ELF-1 (cell line): ENCODE results near the gene MORC3.
"Not testable (repeated sequence)": the region's sequence is repeated elsewhere in the genome, so short reads cannot be mapped to it uniquely, and the experiment has no call there.

Experiments
- DNase-seq: peaks from one replicate; pipeline ENCODE4 v3.0.0-alpha.2; 2016; ENCODE audit warnings: low read depth, low spot score

Gene MORC3, protein sequence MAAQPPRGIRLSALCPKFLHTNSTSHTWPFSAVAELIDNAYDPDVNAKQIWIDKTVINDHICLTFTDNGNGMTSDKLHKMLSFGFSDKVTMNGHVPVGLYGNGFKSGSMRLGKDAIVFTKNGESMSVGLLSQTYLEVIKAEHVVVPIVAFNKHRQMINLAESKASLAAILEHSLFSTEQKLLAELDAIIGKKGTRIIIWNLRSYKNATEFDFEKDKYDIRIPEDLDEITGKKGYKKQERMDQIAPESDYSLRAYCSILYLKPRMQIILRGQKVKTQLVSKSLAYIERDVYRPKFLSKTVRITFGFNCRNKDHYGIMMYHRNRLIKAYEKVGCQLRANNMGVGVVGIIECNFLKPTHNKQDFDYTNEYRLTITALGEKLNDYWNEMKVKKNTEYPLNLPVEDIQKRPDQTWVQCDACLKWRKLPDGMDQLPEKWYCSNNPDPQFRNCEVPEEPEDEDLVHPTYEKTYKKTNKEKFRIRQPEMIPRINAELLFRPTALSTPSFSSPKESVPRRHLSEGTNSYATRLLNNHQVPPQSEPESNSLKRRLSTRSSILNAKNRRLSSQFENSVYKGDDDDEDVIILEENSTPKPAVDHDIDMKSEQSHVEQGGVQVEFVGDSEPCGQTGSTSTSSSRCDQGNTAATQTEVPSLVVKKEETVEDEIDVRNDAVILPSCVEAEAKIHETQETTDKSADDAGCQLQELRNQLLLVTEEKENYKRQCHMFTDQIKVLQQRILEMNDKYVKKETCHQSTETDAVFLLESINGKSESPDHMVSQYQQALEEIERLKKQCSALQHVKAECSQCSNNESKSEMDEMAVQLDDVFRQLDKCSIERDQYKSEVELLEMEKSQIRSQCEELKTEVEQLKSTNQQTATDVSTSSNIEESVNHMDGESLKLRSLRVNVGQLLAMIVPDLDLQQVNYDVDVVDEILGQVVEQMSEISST

GRCh38 chr21:36319767-36320420, at the start of gene MORC3:
Gene MORC3, plus strand, starts transcription at chr21:36320197. Its CDS starts 68 bp downstream, at chr21:36320265.
- peak; percentile 100 for DNase-seq

- not testable (repeated sequence) for DNase-seq
Observed at GRCh38 chr21:36270786-36271695, 49.0 kb upstream of the MORC3 start.

- DNase-seq = no peak
Observed at GRCh38 chr21:36274128-36274527, 45.9 kb upstream of the MORC3 start.

- DNase-seq = no peak
Observed at GRCh38 chr21:36282568-36283230, 37.3 kb upstream of the MORC3 start.

- not testable (repeated sequence) for DNase-seq
Observed at GRCh38 chr21:36283231-36283622, 36.8 kb upstream of the MORC3 start.

DNA sequence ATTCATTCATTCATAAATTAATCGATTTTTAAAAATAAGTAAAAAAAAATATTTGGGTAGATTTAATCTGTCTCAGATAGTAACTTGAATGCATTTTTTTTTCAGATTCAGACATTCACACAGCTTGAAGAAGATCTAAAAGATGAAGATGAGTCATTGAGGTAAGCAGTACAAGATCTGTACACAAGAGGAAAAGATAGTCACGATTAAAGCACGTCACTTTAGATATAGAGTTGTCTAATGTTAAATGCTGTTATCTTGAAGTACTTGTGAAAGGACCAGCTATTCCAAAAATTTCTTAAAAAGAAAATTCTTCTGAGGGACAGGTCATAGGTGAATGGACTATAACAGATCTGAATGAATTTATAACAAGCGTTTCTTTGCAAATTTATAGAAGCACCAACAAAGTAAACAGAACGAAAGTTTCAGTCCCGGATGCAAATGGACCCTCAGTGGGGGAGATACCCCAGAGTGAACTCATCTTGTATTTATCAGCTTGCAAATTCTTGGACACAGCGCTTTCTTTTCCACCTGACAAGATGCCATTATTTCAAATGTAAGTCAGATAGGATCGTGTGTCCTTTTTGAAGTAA, 31.2 kb upstream of the MORC3 start:
- no peak for DNase-seq

DNA sequence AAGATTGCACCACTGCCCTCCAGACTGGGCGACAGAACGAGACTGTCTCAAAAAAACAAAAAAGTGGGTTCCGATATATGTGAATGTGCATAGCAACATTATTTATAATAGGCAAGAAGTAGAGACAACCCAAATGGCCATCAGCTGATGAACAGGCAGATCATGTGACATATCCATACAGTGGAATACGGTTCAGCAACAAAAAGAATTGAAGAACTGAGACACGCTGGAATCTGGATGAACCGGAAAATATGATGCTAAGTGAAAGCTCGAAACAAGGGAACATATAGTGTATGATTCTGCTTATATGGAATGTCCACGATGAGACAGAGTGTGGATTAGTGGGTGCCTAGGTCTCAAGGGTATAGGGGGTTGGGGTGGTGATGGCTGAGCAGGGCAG, 28.5 kb upstream of the MORC3 start:
- DNase-seq = no peak

DNA sequence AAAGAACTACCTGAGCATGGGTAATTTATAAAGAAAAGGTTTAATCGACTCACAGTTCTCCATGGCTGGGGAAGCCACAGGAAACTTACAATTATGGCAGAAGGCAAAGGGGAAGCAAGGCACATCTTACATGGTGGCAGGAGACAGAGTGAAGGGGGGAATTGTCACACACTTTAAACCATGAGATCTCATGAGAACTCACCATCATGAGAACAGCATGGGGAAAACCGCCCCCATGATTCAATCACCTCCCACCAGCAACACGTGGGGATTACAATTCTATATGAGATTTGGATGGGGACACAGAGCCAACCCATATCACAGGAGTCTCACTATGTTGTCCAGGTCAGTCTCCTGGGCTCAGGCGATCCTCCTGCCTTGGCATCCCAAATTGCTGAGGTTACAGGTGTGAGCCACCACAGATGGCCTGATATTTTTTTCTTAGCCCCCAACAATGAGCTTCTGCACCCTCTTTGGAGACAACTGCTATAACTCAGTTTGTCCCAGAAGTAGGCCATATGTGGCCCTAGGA, 22.5 kb upstream of the MORC3 start:
- no peak for DNase-seq

DNA sequence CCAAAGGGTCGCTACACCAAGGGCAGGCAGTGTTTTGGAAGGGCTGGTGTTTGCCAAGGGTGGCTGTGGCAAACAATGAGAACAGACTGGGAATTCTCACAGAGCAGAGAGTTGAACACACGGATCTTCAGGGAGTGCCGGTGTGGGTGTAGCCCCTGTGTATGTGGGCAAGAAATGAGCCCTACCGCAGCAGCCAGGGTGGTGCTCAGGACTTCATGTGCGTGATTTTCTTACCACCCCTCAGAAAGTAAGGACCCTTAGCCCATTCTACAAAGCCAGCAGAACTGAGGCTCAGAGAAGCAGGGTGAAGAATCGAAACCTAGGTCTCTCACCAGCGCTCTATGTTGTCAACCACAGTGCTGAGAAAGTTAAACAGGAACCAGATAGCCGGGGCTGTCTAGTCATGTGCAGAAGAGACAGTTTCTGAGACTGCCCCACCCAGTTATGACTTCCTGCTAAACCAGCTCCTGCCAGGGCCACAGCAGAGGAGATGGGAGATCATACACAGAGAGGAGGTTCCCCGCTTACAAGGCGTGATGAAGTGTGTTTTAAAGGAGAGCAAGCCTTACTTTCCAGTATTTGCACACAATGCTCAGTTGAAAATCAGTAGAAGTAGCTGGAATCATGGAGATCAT, 21.9 kb upstream of the MORC3 start:
- DNase-seq = no peak

DNA sequence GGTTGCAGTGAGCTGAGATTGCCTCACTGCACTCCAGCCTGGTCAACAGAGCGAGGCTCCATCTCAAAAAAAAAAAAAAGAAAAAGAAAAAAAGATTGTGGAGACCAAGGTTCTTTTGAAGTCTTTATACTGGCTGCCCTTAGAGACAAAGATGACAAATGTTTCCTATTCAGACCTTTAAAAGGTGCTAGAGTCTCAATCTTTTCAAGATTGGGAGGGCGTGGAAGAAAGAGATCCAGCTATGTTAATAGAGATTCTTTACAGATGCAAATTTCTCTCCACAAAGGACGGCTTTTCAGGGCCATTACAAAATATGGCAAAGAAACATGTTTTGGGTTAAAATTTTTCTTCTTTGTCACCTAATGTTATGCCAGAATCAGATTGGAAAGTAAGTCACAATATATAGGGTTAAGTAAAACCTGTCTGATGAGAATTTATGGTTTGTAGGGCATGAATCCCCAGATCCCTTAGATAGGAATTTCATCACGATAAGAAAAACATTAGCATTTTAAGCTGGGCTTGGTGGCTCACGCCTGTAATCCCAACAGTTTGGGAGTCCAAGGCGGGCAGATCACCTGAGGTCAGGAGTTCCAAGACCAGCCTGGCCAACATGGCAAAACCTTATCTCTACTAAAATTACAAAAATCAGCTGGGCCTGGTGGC, 13.0 kb upstream of the MORC3 start:
- peak; percentile 47 for DNase-seq

GRCh38 chr21:36310016-36310415, 10.0 kb upstream of the MORC3 start:
- no peak for DNase-seq

GRCh38 chr21:36313446-36313845, 6.6 kb upstream of the MORC3 start:
- DNase-seq = not testable (repeated sequence)

- not testable (repeated sequence) for DNase-seq
Observed at GRCh38 chr21:36316045-36316444, 4.0 kb upstream of the MORC3 start.

DNA sequence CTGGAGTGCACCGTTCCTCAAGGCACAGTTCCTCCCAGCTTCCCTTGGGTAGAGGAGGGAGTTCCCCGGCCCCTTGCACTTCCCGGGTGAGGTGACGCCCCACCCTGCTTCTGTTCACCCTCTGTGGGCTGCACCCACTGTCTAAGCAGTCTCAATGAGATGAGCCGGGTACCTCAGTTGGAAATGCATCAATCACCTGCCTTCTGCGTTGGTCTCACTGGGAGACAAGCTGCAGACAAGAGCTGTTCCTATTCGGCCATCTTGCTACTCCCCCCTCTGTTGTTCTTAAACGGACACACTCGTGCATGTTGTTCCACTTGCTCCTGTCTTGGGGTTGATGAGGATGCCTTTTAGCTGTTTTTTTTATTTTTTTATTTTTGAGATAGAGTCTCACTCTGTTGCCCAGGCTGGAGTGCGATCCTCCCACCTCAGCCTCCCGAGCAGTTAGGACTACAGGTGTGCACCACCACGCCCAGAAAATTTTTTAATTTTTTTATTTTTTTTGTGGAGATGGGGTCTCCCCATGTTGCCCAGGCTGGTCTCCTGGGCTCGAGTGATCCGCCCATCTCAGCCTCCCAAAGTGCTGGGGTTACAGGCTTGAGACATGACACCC, 3.0 kb upstream of the MORC3 start:
- no peak for DNase-seq

DNA sequence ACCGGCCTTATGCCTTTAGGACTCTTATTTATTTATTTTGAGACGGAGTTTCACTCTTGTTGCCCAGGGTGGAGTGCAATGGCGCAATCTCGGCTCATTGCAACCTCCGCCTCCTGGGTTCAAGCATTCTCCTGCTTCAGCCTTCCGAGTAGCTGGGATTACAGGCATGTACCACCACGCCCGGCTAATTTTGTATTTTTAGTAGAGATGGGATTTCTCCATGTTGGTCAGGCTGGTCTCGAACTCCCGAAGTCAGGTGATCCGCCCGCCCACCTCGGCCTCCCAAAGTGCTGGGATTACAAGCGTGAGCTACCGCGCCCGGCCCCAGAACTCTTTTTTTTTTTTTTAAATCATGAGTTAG, 611 bp upstream of the MORC3 start:
- DNase-seq = not testable (repeated sequence)

DNA sequence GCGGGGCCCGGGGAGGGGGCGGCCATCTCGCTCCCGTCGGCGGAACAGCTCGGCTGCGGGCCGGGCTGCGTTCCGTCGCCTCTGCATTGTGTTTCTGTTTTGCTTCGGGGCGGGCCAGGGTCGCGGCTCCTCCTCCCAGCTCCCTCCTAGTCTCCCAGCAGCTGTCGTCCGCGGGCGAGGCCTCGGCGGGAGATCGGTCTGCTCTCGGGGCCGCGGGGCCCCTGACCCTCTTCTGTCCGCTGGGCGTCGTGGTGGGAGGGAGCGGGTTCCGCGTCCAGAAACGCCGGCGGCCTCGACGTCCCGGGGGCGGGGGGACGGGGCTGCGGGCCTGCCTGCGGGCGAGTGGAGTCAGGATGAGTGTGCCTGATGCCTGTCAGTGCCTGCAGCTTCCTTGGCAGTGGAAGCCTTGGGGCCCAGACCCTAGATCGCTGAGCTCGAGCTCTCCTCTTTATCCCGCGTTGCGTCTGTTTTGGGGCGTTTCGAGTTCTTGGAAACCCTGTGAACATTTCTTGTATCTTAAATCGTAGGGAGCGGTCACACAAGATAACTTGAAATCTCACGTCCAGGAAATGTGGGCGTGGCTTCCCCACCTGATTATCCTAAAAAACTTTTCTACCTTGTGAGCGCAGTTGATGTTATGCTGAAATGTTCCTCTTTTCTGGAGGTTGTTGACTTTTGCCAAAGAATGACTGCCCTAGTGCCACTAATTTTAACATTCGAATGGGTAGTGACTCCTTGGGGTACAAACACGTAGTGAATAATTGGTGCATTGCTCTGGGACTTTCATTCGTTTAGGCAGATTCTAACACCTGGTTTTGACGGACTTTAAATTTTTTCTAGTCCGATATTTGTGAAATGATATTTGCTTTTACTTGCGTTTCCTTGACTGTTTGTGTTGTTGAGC, 676 bp downstream of the MORC3 start:
- DNase-seq = peak; percentile 85
